Measurements from ENCODE around the gene TMC3.

The TMC3 gene

DNA sequence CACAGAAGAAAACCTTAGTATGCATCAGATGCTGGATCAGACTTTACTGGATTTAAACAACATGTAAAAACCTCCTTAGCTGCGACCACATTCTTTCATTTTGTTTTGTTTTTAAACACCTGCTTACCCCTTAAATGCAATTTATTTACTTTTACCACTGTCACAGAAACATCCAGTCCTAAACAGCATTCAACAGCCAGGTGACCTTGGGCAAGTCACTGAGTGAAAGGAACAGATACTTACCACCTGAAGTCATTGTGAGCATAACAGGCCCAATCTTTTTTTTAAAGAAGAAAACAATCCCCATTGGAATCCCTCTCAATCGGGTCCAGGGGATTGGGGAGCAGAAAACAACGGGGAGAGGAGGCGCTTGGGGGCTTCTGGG, 50.5 kb downstream of the TMC3 start:
- H3K4me1 ChIP-seq (ENCODE audit: low read depth, poor library complexity, severe bottlenecking): peaks cover 39% of the 10 kb centered on the region
- H3K4me2 ChIP-seq: peak overlapping the region; percentile 78
- peak overlapping the region; percentile 52; the same call in 1 of the 2 replicates for H3K9ac ChIP-seq
- H3K27me3 ChIP-seq (ENCODE audit: insufficient read depth, low read depth): no peaks in the 10 kb centered on the region
- peak overlapping the region; percentile 78 for H2AFZ ChIP-seq (ENCODE audit: low read depth)
- no peaks in the 10 kb centered on the region for H3K36me3 ChIP-seq (ENCODE audit: insufficient read depth)
- TF ChIP-seq, protein P1, sequence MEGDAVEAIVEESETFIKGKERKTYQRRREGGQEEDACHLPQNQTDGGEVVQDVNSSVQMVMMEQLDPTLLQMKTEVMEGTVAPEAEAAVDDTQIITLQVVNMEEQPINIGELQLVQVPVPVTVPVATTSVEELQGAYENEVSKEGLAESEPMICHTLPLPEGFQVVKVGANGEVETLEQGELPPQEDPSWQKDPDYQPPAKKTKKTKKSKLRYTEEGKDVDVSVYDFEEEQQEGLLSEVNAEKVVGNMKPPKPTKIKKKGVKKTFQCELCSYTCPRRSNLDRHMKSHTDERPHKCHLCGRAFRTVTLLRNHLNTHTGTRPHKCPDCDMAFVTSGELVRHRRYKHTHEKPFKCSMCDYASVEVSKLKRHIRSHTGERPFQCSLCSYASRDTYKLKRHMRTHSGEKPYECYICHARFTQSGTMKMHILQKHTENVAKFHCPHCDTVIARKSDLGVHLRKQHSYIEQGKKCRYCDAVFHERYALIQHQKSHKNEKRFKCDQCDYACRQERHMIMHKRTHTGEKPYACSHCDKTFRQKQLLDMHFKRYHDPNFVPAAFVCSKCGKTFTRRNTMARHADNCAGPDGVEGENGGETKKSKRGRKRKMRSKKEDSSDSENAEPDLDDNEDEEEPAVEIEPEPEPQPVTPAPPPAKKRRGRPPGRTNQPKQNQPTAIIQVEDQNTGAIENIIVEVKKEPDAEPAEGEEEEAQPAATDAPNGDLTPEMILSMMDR (conservative IDR thresholded peaks at IDR 0.05; ENCODE audit: low read depth, low read length): no peak
- H3K79me2 ChIP-seq (ENCODE audit: insufficient read depth, low read depth): no peaks in the 10 kb centered on the region
- no peaks in the 10 kb centered on the region for H4K20me1 ChIP-seq (ENCODE audit: insufficient read depth)
- no peak overlapping the region for H3K27ac ChIP-seq
- no peak overlapping the region for H3K4me3 ChIP-seq (IDR thresholded peaks at IDR 0.05; ENCODE audit: insufficient read depth, low read depth, low read length)

DNA sequence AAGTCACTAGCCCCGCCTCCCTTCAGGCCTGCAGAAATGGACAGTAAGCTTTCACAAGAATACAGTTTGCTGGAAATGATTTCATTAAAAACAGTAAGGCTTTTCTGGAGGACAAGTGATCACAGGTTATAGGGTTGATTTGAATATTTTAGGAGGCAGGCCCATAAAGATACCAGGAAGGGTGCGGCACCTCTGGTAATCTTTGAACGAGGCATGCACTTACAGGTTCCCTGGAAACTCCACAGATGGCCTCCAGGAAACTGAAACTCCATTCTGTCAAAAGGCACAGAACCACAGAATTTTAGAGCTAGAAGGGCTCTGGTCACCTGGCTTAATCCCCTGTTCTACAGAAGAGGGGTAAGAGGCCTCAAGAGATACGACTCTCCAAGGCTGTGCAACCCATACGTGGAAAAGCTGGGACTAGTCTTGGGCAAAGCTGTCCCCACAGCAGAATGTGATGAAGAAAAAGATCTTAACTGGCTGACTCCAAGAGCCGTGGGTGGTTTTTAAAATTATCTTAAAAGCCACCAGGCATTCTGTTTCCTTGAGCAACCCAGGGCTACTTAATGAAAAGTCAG, 51.2 kb downstream of the TMC3 start:
- no peaks in the 10 kb centered on the region for H4K20me1 ChIP-seq (ENCODE audit: insufficient read depth)
- H3K4me2 ChIP-seq: peak overlapping the region; percentile 78; the same call in 1 of the 2 replicates
- no peak overlapping the region for H3K4me3 ChIP-seq (IDR thresholded peaks at IDR 0.05; ENCODE audit: insufficient read depth, low read depth, low read length)
- H3K36me3 ChIP-seq (ENCODE audit: insufficient read depth): no peaks in the 10 kb centered on the region
- peaks cover 33% of the 10 kb centered on the region for H3K4me1 ChIP-seq (ENCODE audit: low read depth, poor library complexity, severe bottlenecking)
- H3K27ac ChIP-seq: no peak overlapping the region
- TF ChIP-seq, protein P1 (conservative IDR thresholded peaks at IDR 0.05; ENCODE audit: low read depth, low read length): no peak
- H3K79me2 ChIP-seq (ENCODE audit: insufficient read depth, low read depth): no peaks in the 10 kb centered on the region
- no peaks in the 10 kb centered on the region for H3K27me3 ChIP-seq (ENCODE audit: insufficient read depth, low read depth)
- no peak overlapping the region for H3K9ac ChIP-seq
- H2AFZ ChIP-seq (ENCODE audit: low read depth): no peak overlapping the region

DNA sequence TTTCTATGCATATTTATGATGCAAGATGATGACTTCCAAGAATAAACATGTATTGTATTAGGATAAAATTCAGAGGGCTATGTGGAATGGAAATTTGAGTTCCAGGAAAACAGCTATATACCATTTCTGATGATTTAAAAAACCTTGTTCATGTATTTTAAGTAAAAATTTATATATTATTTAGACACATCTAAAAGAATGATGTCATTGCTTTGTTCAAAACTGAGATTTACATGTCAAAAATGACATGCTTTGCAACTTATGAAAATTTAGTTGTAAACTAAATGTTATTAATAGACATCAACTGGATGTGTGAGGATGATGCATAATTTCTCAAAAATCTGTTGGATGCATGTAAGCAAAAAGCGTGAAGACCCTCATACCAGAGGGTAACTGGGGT, 52.3 kb downstream of the TMC3 start:
- Histone ChIP-seq H3K9ac (no peak overlapping the region), H3K4me1 (ENCODE audit: low read depth, poor library complexity, severe bottlenecking) (peaks cover 33% of the 10 kb centered on the region), H2AFZ (ENCODE audit: low read depth) (no peak overlapping the region), H3K4me2 (no peak overlapping the region), H3K79me2 (ENCODE audit: insufficient read depth, low read depth) (no peaks in the 10 kb centered on the region), H3K36me3 (ENCODE audit: insufficient read depth) (no peaks in the 10 kb centered on the region), H3K27me3 (ENCODE audit: insufficient read depth, low read depth) (no peaks in the 10 kb centered on the region), H3K27ac (no peak overlapping the region), H4K20me1 (ENCODE audit: insufficient read depth) (no peaks in the 10 kb centered on the region), H3K4me3 (IDR thresholded peaks at IDR 0.05; ENCODE audit: insufficient read depth, low read depth, low read length) (no peak overlapping the region)
- TF ChIP-seq, protein P1 (conservative IDR thresholded peaks at IDR 0.05; ENCODE audit: low read depth, low read length): no peak

DNA sequence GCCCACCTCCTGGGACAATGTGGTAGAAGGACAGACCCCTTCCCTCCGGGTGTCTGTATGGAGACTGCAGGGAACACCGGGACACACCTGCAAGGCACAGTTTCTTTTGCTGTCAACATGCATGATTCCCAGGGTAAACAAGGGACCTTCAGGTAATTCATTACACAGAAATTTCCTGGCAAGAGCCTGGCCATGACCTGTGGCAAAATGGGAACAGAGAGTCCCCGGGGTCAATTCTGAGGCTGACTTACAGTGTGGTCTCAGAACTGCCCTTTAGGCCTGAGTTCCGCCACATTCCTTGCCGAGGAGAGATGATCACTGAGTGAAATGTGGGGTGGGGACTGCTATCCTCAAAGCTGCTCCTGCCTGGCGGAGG, 56.4 kb downstream of the TMC3 start:
- TF ChIP-seq, protein P1 (conservative IDR thresholded peaks at IDR 0.05; ENCODE audit: low read depth, low read length): no peak
- H3K36me3 ChIP-seq (ENCODE audit: insufficient read depth): no peaks in the 10 kb centered on the region
- H3K79me2 ChIP-seq (ENCODE audit: insufficient read depth, low read depth): no peaks in the 10 kb centered on the region
- no peak overlapping the region for H3K9ac ChIP-seq
- H3K27ac ChIP-seq: peak overlapping the region; percentile 28; the same call in 1 of the 2 replicates
- peaks cover 22% of the 10 kb centered on the region for H3K4me1 ChIP-seq (ENCODE audit: low read depth, poor library complexity, severe bottlenecking)
- peak overlapping the region; percentile 51 for H3K4me2 ChIP-seq
- H3K4me3 ChIP-seq (IDR thresholded peaks at IDR 0.05; ENCODE audit: insufficient read depth, low read depth, low read length): no peak overlapping the region
- no peak overlapping the region for H2AFZ ChIP-seq (ENCODE audit: low read depth)
- no peaks in the 10 kb centered on the region for H4K20me1 ChIP-seq (ENCODE audit: insufficient read depth)
- no peaks in the 10 kb centered on the region for H3K27me3 ChIP-seq (ENCODE audit: insufficient read depth, low read depth)

Data from KMS-11 (cell line).